Hepatic stellate cell (primary cell): ENCODE data around the gene CD46.

ENCODE experiments used
- DNase-seq: peaks from one replicate; pipeline ENCODE4 v3.0.0; 2011; ENCODE audit warnings: low spot score

The CD46 gene

DNA sequence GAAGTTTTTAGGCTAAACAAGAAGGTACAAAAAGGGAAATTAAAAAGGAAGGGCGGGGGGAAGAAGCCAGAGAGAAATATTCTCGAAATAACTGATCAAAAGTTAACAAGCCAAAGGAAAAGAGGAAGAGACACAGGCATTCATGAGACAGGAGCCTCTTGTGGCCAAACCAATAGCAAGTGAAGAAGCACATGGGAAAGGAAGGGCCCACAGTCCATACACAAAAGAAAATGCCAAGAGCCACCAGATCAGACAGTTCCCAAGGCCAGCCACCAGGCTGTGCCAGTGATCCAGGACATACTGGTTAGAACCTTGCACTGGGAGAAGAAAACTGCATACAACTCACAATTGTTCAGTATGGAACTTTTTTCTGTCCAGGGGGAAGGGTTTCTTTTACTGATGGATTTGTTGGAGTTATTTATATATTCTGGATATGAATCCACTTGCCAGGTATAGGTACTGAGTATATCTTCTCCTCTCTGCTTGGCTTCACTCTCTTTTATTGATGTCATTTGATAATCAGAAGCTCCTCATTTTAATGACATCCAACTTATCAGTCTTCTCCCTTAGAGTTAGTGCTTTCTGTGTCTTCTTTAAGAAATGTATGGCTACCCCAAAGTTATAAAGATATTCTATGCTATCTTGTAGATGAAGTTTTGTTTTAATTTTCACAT is 76.8 kb downstream of the CD46 start:
- peak; percentile 79 for DNase-seq

DNA sequence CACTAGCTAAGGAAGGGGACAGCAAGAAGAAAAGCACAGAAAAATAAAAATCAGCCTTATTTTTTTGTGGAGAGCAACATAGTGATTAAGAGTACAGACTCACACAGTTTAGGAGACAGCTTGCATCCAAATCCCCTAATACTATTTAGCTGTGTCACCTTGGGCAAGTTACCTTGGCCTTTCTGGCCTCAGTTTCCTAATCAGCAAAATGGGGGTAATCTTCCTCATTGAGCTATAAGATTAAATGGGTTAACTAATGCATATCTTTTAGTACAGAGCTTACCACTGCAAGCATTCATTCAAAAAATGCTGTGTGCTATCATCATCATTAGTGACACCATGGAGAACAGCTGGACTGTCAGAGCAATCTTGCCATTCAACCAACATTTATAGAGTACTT is 77.7 kb downstream of the CD46 start:
- DNase-seq, result no peak

DNA sequence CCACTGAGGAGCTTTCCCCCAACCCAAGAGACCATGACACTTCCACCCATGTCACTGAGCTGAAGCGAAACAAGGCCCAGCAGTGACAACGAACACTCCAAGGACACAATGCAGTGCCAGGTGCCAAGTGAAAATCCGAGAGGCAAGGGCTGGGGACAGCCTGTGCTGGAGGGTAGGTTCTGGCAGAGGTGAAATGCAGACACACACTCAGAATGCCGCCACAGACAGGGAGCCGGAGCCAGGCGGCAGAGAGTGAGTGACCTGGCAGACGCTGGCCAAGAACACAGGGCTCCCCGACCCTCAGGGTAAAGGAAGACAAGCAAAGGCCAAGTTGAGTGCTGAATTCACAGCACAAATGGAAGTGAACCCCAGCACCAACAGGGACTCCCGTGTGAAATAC is 78.9 kb downstream of the CD46 start:
- no peak for DNase-seq

DNA sequence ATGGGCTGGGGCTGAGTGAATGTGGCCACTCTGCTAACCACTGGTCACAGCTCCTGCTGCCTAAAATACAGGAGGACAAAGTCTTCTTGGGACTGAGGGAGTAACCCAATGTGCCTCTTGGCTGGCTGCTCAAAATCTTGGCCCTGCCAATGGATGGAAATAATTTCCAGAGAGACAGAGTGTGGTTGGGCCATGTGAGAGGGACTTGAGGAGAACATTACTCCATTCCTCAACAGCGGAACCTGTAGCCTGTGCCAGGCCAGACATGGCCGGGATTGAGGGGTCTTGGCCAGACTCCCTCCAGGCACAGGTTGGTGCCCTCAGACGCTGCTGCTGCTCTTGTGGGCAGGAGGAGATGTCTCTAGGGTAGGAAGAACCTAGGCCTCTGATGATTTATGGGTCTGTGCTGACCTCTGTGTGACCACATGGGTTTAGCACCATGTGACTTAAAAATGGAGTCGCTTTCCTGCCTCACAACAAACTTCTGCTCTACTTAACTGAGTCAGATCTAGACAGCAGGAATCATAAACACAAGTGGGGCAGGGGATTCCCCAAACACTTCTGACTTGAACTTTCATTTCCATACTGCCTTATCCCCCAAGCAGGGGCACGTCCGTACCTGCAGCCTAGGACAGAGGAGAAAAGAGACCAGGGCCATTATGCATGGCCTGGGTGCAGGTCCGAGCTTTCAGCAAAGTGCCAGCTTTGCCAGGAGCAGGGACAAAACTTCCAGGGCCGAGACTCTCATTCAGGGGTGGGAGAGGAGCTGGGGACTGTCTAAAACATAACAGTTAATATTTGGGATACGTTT is 79.9 kb downstream of the CD46 start:
- DNase-seq, result no peak

DNA sequence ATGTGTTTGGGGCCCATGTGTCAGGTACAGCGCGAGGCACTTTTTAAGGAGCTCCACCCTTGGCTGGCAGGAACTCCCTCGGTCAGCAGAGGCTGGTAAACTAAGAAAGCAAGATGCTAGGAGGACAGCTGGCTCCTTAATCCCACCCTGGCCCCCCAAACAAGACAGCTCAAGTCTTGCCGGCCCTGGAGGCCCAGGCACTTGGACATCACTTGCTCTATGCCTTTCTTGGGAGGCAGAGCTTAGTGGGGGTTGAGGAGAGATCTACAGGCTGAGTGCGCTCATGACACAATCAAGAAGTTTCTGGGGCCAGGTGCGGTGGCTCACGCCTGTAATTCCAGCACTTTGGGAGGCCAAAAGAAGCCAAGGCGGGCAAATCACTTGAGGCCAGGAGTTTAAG is 80.9 kb downstream of the CD46 start:
- DNase-seq, result no peak

DNA sequence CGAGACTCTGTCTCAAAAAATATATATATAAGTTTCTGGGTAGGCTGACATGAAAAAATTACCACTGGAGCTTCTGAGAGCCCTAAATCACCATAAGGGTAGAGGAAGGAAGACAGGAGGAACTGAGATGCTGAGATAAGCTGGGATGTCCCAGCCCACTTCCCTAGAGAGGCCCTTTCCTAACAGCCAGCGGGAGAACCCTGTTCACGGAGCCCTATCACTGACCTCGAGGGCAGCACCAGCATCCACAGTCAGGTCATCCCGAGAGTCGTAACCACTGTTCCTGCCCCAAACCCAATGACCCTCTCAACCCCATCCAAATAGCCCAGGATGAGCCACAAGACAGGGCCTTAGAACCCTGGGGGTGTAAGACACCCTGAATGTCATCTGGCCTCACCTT is 81.5 kb downstream of the CD46 start:
- no peak for DNase-seq

DNA sequence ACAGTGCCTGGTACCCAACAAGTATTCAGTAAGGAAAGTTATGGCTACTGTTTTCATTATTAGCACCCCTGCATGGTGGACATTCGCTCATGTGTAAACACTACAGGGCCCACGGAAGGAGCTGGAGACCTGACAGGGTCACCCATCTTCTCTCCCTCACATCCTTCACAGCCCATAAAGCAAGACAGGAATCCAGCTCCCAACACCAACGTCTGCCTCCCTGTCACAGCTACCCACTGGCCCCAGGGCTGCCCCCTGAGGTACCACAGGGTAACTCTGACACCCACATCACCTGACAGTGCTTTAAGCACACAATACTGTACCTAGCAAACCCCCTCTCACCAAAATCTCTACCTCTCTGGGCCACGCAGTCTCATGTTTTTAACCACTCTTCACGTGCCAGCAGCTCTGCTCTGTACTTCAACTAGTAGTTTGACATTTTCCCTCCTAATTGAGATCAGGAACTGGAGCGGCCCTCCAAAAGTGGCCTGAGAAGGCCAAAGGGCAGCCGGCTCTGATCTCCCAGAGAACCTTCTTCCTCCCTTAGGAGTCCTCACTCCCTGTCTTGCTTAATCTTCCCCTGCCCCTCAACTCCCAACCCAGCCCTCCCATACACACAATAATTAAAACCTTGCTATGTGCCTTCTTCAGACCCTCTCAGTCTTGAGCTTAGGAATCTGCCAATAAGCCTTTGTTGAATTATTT is 82.3 kb downstream of the CD46 start:
- DNase-seq, result no peak

DNA sequence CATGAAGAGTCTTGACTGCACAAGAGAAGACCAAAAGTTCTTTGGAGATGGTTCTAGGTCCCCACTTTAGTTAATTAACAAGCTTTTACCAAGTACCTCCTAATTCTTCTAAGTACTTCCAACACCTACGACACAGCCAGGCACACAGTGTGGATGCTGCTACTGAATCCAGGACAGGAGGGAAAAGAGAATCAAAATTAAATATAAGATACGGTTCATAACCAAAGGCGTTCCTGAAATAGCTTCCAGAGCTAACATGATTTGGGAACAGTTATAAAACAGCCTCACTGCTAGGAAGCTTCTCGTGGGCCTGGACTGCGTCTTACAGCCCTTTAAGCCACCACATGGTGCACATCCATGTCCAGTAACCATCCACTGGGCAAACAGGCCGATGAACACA is 84.1 kb downstream of the CD46 start:
- no peak for DNase-seq

DNA sequence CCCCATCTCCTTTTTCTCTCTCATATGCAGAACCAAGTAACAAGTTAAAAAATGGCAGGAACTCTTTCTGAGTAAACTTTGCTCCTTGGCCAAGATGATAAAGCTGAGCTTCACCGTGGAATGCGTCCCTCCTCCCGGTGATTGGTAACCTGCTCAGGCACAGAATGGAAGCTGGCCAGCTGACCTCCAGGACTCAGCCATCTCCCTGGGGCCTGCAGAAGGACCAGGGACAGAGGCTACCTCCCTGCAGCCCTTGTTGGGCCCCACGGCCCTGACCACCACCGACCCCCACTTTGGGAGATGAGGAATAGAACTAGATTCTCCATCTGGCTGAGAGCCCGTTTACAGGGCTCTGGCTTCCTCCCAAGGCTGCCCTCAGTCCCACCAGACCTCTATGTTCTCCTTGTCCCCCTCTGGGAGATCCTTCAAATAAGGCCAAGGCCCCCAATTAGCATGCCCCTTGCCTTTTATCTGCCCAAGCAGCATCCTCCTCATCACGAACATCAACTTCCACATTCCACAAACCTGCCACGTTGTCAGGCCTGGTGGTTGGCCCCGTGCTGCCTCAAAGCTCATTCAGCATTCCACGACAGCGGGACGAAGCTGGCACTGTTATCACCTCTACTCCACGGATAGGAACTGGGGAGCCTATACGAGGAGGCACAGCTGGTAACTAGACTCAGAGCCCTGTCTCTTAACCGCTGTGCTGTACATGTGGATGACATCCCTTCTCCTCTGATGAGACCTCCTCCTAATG is 84.9 kb downstream of the CD46 start:
- no peak for DNase-seq

DNA sequence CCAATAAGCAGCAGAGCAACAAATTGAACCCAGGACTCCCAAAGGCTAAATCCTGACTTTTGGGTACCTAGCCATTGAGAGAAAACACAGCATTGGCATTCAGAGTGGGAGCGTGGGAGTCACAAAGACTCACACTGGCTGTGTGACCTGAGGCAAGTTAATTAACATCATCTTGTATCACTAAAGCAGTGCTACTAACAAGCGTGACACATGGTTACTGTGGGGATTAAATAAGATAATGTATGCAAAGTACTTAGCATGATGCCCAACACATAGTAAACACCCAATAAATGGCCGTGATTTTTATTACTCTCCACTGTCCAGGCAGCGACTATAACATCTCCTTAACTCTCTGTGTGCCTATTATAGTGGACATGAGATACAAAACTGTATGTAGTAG is 85.8 kb downstream of the CD46 start:
- DNase-seq, result no peak

DNA sequence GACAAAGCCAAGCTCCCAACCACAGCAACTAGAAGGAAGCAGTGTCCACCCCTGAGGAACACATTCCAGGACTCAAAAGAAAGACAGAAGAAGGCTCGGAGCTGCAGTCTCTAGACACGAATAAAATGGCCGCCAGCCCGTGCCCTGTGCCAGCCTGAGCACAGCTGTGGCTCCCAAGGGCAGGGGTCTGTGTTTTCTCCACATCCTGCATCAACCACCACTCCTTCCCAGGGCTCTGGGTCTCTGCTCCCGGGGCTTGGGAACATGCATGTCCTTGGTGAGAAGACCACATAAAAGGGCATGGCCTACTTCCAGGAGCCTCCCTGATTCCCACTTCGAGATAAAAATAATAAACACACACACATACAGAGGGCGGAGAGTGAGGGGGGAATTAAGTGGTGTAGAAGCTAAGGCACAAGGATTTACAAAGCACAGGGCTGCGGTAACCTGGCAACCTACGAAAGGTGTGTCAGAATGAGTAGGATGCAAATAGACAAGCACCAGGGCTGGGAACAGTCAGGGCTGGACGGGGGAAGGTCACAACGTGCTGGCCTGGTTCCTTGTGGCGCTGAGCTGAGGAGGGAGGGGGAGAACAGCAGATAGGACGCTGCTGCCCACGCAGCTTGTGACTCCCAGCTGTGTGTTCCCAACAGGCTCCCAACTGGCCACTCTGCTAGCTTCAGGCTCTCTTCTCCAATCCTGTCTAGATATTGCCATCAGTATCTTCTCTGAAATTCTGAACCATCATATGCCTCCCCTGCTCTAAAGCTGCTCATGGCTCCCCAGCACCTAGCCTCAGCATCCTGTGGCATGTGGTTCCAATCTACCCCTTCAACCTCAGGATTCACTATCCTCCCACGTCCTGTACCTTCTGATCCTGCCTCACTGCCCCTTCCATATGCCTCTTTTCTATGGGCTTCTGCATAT is 86.6 kb downstream of the CD46 start:
- no peak for DNase-seq

DNA sequence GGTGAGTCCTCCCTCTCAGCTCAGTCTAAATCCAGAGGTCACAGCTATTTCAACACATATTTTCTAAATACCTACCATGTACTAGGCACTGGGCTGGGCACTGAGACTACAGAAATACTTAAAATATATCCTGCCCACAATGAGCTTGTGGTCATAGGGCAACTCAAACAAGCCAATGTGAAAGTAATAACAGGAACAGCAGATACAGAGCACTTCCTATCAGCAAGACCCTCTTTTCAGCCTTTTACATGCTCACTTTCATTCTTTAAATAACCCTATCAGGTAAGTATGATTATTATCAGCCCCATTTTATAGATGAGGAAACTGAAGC is 87.2 kb downstream of the CD46 start:
- DNase-seq, result no peak

DNA sequence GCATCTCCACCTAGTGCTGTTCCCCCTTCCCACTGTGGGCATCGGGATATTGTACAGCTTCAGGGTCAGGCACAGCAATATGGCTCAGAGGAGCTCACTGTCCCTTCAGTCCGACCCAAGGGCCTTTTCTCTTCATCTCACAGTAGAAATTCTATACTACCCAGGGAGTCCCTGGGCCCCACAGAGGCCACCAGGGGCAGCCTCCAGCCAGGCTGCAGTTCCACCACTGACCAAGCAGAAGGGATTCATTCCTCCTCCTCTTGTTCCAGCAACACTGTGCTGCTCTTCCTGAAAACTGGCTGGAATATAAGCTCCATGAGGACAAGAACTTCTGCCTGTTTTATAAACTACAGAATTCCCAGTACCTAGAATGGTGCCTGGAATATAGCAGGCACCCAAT is 88.5 kb downstream of the CD46 start:
- no peak for DNase-seq

DNA sequence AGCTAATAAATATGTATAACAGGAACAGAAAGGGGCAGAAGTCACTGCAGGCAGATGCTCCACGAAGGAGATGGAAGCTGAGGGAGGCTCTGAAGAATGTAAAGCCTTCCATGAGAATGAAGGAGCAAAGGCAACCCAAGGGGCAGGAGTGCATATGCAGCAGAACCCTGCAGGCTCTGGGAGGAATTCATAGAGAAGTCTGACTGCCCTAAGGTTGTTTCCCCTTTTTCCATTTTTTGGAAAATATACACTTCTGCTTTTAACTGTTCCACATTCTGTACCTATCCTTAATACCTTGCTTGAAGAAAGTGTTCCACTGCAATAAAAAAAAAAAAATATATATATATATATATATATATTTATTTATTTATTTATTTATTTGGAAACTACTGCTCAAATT is 89.4 kb downstream of the CD46 start:
- no peak for DNase-seq

DNA sequence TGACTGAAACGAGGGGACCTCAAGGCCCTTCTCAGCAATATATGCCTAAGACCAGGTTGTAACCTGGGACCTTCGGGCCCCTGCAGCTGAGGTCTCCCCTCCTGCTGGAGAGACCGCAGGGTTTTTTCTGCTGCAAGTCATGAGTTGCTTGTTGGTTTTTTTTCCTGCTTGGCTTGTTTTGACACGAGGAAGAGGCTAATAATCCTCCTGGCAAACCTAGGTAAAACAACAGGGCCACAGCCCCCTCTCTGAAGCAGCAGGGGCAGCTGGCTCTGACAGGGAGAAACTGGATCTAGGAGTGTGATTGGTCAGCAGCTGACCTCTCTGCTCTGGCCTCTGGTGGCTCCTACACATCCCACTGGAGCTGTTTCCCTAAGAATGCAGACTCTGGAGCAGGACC is 90.0 kb downstream of the CD46 start:
- DNase-seq, result no peak

DNA sequence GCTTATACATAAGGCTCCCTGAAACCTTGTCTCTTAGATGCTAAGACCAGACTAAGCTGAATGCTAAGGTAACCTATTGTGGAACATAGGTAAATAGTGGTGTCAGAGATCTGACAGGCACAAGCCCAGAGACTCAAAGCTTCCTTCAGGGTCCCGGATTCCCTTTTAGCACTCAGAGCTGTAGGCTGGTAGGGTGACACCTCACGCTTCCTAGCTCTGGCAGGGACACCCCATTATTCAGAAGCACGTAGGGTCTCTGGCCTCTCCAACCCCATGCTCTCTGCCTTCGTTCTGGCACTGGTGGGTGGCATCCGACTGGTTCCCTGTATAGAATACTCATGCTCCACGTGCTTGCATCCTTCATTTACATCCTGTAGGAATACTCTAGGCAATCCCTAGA is 90.7 kb downstream of the CD46 start:
- DNase-seq, result no peak

DNA sequence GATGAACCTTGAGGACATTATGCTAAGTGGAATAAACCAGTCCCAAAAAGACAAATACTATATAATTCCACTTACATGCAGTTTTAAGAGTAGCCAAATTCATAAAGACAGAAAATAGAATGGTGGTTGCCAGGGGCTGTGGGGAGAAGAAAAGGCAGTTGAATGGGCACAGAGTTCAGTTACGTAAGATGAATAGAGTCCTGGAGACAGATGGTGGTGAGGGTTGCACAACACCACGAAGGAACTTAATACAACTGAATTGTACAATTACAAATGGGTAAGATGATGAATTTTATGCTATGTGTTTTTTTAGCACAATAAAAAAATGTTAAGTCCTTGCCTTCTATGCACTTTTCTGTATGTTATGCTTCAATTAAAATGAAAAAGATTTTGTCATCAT is 92.5 kb downstream of the CD46 start:
- no peak for DNase-seq
